HS-27A (cell line): ENCODE data around the gene RNF2.

ENCODE experiments used
- DNase-seq: peaks from one replicate; pipeline ENCODE4 v3.0.0-alpha.2; 2012; ENCODE audit warnings: low read depth, missing footprints

Gene RNF2

GRCh38 chr1:185096531-185096930, 51.2 kb downstream of the RNF2 start:
- DNase-seq: no peak

- no peak for DNase-seq
Measured at GRCh38 chr1:185104083-185104482, 58.7 kb downstream of the RNF2 start.

GRCh38 chr1:185105121-185105520, 59.8 kb downstream of the RNF2 start:
- no peak for DNase-seq

- no peak for DNase-seq
Measured at GRCh38 chr1:185108321-185108720, 63.0 kb downstream of the RNF2 start.

- DNase-seq: no peak
Measured at GRCh38 chr1:185110145-185110544, 64.8 kb downstream of the RNF2 start.

GRCh38 chr1:185111873-185112272, 66.5 kb downstream of the RNF2 start:
- DNase-seq: no peak

- no peak for DNase-seq
Measured at GRCh38 chr1:185112356-185112755, 67.0 kb downstream of the RNF2 start.

GRCh38 chr1:185129708-185130107, 84.3 kb downstream of the RNF2 start:
- no peak for DNase-seq

- no peak for DNase-seq
Measured at GRCh38 chr1:185132534-185132933, 87.2 kb downstream of the RNF2 start.

- no peak for DNase-seq
Measured at GRCh38 chr1:185137896-185138545, 92.7 kb downstream of the RNF2 start.

- no peak for DNase-seq
Measured at GRCh38 chr1:185139246-185139645, 93.9 kb downstream of the RNF2 start.

- no peak for DNase-seq
Measured at GRCh38 chr1:185144233-185144632, 98.9 kb downstream of the RNF2 start.

- no peak for DNase-seq
Measured at GRCh38 chr1:185151215-185151614, 105.9 kb downstream of the RNF2 start.
